Uterus (tissue), 2 donors: ENCODE measurements around the gene TPD52L2.

Source experiments
- CTCF ChIP-seq, 4 experiments: fragments of 200-600 bp in 2 of 4; fragments of 450-650 bp in 2 of 4; sonication (generic) in 2 of 4; IDR thresholded peaks; one replicate each; pipeline ENCODE4 v1.5.1; 2016 to 2019; ENCODE audit warnings: antibody characterized with exemption in 4 of 4, mild to moderate bottlenecking in 2 of 4, moderate library complexity in 1 of 4
- POLR2A ChIP-seq, 2 donors: fragments of 450-650 bp; IDR thresholded peaks; one replicate each; pipeline ENCODE4 v1.6.1; 2016; ENCODE audit warnings: antibody characterized with exemption in 2 of 2, mild to moderate bottlenecking in 1 of 2, moderate library complexity in 1 of 2

- no peak for TF ChIP-seq CTCF (IDR thresholded peaks at IDR 0.05)
- TF ChIP-seq POLR2A (IDR thresholded peaks at IDR 0.05): no peak
These were observed 49.3 kb upstream of the TPD52L2 start for GRCh38 chr20:63815615-63816253.
